WTC11 (cell line): ENCODE measurements around the gene NEDD4. TPM values are rescaled to one million over a fixed set of nuclear protein-coding genes. Genes with fewer than 3 reads are reported as not detected.

Experiments
- ATAC-seq: fragments of 200-7000 bp; cut with Tn5 transposase; 2 replicates; pipeline ENCODE4 v1.10.0; 2021; ENCODE audit warnings: mild to moderate bottlenecking, moderate library complexity
- CTCF ChIA-PET: fragments of 300-600 bp; sonication (Branson Sonifier 250); formaldehyde crosslinking; loops from one replicate; lab custom pipeline; 2021; ENCODE audit warnings: antibody characterized with exemption; lab: Charles Lee
- POLR2A ChIA-PET: fragments of 350-600 bp; sonication (Branson Sonifier 250); formaldehyde crosslinking; loops from one replicate; lab custom pipeline; 2021; ENCODE audit warnings: antibody characterized with exemption; lab: Charles Lee
- DNase-seq: peaks from one replicate; pipeline ENCODE4 v3.0.0; 2021; ENCODE audit warnings: low spot score
- H3K27ac Mint-ChIP-seq: 2 replicates; pipeline ENCODE4 v1.8.0; 2021; ENCODE audit warnings: mixed read lengths
- H3K27me3 Mint-ChIP-seq: 2 replicates; pipeline ENCODE4 v1.8.0; 2021; ENCODE audit warnings: low read depth, mild to moderate bottlenecking, moderate library complexity, mixed read lengths
- H3K36me3 Mint-ChIP-seq: 2 replicates; pipeline ENCODE4 v1.8.0; 2021; ENCODE audit warnings: mixed read lengths
- H3K4me1 Mint-ChIP-seq: 2 replicates; pipeline ENCODE4 v1.8.0; 2022; ENCODE audit warnings: mixed read lengths
- H3K4me3 Mint-ChIP-seq: 2 replicates; pipeline ENCODE4 v1.8.0; 2021; ENCODE audit warnings: mild to moderate bottlenecking, moderate library complexity, mixed read lengths
- H3K9me3 Mint-ChIP-seq: 2 replicates; pipeline ENCODE4 v1.8.0; 2021; ENCODE audit warnings: mixed read lengths
- ATF1 ChIP-seq: sonication (generic); formaldehyde crosslinking; IDR thresholded peaks from 2 replicates; pipeline ENCODE4 v1.8.1; 2023; ENCODE audit warnings: mild to moderate bottlenecking, moderate library complexity, missing genetic modification reagents
- CBFB ChIP-seq: sonication (generic); formaldehyde crosslinking; IDR thresholded peaks from 2 replicates; pipeline ENCODE4 v1.8.1; 2022; ENCODE audit warnings: mild to moderate bottlenecking, low read depth, missing genetic modification reagents
- EMX1 ChIP-seq: fragments of 250-450 bp; sonication (Bioruptor Pico); IDR thresholded peaks from 2 replicates; pipeline ENCODE4 v1.8.0; 2021; ENCODE audit warnings: mild to moderate bottlenecking
- FOXJ3 ChIP-seq: sonication (generic); formaldehyde crosslinking; IDR thresholded peaks from 2 replicates; pipeline ENCODE4 v1.9.0; 2021; ENCODE audit warnings: missing genetic modification reagents, mild to moderate bottlenecking, borderline replicate concordance
- FOXP1 ChIP-seq: sonication (generic); formaldehyde crosslinking; IDR thresholded peaks from 2 replicates; pipeline ENCODE4 v1.8.0; 2022; ENCODE audit warnings: missing genetic modification reagents, mild to moderate bottlenecking, moderate library complexity, borderline replicate concordance
- IRF2 ChIP-seq: sonication (generic); formaldehyde crosslinking; IDR thresholded peaks from 2 replicates; pipeline ENCODE4 v1.8.0; 2022; ENCODE audit warnings: low read depth, missing genetic modification reagents, borderline replicate concordance
- MYBL2 ChIP-seq: sonication (generic); formaldehyde crosslinking; IDR thresholded peaks from 2 replicates; pipeline ENCODE4 v1.8.1; 2023; ENCODE audit warnings: mild to moderate bottlenecking, moderate library complexity, missing genetic modification reagents
- NFYB ChIP-seq: sonication (generic); formaldehyde crosslinking; conservative IDR thresholded peaks from 2 replicates; pipeline ENCODE4 v1.8.0; 2022; ENCODE audit warnings: low read depth, missing genetic modification reagents
- NR1H2 ChIP-seq: sonication (generic); formaldehyde crosslinking; IDR thresholded peaks from 2 replicates; pipeline ENCODE4 v1.9.0; 2021; ENCODE audit warnings: mild to moderate bottlenecking, moderate library complexity, missing genetic modification reagents
- SMAD4 ChIP-seq: sonication (generic); formaldehyde crosslinking; IDR thresholded peaks from 2 replicates; pipeline ENCODE4 v1.8.0; 2022; ENCODE audit warnings: mild to moderate bottlenecking, missing genetic modification reagents
- SOX15 ChIP-seq: fragments of 250-450 bp; sonication (Bioruptor Pico); IDR thresholded peaks from 2 replicates; pipeline ENCODE4 v1.9.0; 2021; ENCODE audit warnings: mild to moderate bottlenecking
- TEAD4 ChIP-seq: sonication (generic); formaldehyde crosslinking; IDR thresholded peaks from 2 replicates; pipeline ENCODE4 v1.8.0; 2022; ENCODE audit warnings: mild to moderate bottlenecking, missing genetic modification reagents
- ZBTB21 ChIP-seq: sonication (generic); formaldehyde crosslinking; IDR thresholded peaks from 2 replicates; pipeline ENCODE4 v1.8.1; 2023; ENCODE audit warnings: mild to moderate bottlenecking, missing genetic modification reagents, borderline replicate concordance
- ZNF138 ChIP-seq: sonication (generic); formaldehyde crosslinking; conservative IDR thresholded peaks from 2 replicates; pipeline ENCODE4 v1.8.1; 2022; ENCODE audit warnings: mild to moderate bottlenecking, moderate library complexity, missing genetic modification reagents
- ZNF219 ChIP-seq: sonication (generic); formaldehyde crosslinking; IDR thresholded peaks from 2 replicates; pipeline ENCODE4 v1.8.0; 2023; ENCODE audit warnings: missing genetic modification reagents, mild to moderate bottlenecking, borderline replicate concordance
- ZNF396 ChIP-seq: fragments of 250-450 bp; sonication (Bioruptor Pico); IDR thresholded peaks from 2 replicates; pipeline ENCODE4 v1.8.0; 2021; ENCODE audit warnings: mild to moderate bottlenecking, moderate library complexity, borderline replicate concordance
- ZNF423 ChIP-seq: fragments of 250-450 bp; sonication (Bioruptor Pico); IDR thresholded peaks from 2 replicates; pipeline ENCODE4 v2.1.2; 2022; ENCODE audit warnings: mild to moderate bottlenecking, moderate library complexity
- total RNA-seq: library from RNA; stranded (reverse); gene quantifications from 3 replicates; pipeline ENCODE4 v1.2.3, GENCODE V29; 2021
- TF ChIP-seq, protein P1 (sequence below): sonication (generic); formaldehyde crosslinking; IDR thresholded peaks from 2 replicates; pipeline ENCODE4 v1.8.1; 2022; ENCODE audit warnings: missing genetic modification reagents, borderline replicate concordance
- TF ChIP-seq, protein P2 (sequence below): fragments of 250-450 bp; sonication (Bioruptor Pico); conservative IDR thresholded peaks from 2 replicates; pipeline ENCODE4 v1.9.0; 2021; ENCODE audit warnings: mild to moderate bottlenecking
- TF ChIP-seq, protein P3 (sequence below): sonication (generic); formaldehyde crosslinking; IDR thresholded peaks from 2 replicates; pipeline ENCODE4 v1.8.1; 2022; ENCODE audit warnings: mild to moderate bottlenecking, moderate library complexity, missing genetic modification reagents
- TF ChIP-seq, protein P4 (sequence below): sonication (generic); formaldehyde crosslinking; IDR thresholded peaks from 2 replicates; pipeline ENCODE4 v1.8.0; 2022; ENCODE audit warnings: mild to moderate bottlenecking, missing genetic modification reagents
- TF ChIP-seq, protein P5 (sequence below): fragments of 250-450 bp; sonication (Bioruptor Pico); IDR thresholded peaks from 2 replicates; pipeline ENCODE4 v1.9.0; 2021; ENCODE audit warnings: mild to moderate bottlenecking

Gene NEDD4
- total RNA-seq, 1 experiment from 2014 or later: 4.5 TPM

DNA sequence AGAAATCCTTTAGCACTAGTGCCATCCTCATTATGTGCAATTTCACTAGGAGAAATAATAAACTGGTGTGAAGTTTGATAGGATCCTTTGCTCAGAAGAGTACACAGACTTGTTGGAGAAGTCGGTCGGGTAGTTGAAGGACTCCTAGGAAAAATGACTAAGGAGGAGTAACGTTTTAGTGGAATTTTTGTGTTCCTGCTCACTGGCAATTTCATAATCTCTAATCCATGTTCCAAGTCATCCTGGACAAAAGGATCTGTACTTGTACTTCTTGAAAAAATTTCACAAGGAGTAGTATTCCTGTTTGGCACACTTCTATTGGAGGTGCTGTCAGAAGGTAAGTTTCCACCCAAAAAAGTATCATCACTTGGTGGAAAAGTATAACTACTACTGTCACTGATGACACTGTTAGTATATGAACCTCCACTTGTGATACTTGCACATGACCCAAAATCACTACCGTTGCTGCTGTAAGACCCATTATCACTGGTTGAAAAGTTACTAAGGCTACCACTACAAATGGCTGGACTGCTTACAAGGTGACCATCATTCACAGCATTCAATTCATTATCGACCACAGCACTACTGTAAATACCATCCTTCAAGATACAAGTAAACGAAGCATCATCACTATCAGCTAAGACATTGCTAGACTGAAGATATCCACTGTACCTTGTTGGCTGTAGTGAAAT lies 77.4 kb downstream of the NEDD4 start:
- DNase-seq (no peak), ATAC-seq (no peak)
- TF ChIP-seq, protein P1, sequence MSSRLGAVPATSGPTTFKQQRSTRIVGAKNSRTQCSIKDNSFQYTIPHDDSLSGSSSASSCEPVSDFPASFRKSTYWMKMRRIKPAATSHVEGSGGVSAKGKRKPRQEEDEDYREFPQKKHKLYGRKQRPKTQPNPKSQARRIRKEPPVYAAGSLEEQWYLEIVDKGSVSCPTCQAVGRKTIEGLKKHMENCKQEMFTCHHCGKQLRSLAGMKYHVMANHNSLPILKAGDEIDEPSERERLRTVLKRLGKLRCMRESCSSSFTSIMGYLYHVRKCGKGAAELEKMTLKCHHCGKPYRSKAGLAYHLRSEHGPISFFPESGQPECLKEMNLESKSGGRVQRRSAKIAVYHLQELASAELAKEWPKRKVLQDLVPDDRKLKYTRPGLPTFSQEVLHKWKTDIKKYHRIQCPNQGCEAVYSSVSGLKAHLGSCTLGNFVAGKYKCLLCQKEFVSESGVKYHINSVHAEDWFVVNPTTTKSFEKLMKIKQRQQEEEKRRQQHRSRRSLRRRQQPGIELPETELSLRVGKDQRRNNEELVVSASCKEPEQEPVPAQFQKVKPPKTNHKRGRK (CRISPR knock-in tag): no peak
- TF ChIP-seq, protein P2, sequence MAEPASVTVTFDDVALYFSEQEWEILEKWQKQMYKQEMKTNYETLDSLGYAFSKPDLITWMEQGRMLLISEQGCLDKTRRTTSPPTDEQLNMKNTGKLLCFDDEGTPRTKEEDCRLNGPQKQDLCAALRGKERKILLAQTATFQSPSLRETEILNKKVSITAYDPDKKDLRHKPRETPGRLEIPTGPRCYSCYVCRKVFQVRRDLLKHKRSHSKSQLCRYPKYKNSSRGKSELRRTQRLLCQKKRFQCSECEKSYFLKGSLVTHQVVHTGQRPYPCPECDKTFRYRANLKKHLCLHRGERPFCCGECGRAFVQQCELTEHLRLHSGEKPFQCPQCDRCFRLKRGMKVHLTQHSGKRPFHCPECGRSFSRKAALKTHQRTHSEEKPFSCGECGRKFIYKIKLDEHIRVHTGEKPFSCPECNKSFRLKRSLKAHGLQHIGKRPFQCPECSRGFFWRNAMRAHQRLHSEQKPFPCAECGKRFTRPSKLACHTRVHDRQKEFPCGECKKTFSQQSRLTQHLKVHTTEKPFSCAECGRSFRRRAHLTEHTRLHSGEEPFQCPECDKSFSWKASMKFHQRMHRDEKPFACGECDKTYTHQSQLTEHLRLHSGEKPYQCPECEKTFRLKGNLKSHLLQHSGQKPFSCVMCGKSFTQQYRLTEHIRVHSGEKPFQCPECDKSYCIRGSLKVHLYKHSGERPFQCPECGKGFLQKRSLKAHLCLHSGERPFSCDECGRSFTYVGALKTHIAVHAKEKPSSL (CRISPR knock-in tag): no peak
- no peak for TF ChIP-seq TEAD4 (CRISPR knock-in tag)
- TF ChIP-seq, protein P3, sequence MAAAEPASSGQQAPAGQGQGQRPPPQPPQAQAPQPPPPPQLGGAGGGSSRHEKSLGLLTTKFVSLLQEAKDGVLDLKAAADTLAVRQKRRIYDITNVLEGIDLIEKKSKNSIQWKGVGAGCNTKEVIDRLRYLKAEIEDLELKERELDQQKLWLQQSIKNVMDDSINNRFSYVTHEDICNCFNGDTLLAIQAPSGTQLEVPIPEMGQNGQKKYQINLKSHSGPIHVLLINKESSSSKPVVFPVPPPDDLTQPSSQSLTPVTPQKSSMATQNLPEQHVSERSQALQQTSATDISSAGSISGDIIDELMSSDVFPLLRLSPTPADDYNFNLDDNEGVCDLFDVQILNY (CRISPR knock-in tag): no peak
- TF ChIP-seq SMAD4 (CRISPR knock-in tag): no peak
- TF ChIP-seq ZNF396: no peak
- no peak for TF ChIP-seq NFYB
- no peak for TF ChIP-seq IRF2 (CRISPR knock-in tag)
- TF ChIP-seq FOXJ3 (CRISPR knock-in tag): no peak
- TF ChIP-seq, protein P4, sequence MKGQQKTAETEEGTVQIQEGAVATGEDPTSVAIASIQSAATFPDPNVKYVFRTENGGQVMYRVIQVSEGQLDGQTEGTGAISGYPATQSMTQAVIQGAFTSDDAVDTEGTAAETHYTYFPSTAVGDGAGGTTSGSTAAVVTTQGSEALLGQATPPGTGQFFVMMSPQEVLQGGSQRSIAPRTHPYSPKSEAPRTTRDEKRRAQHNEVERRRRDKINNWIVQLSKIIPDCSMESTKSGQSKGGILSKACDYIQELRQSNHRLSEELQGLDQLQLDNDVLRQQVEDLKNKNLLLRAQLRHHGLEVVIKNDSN: no peak
- no peak for TF ChIP-seq ATF1 (CRISPR knock-in tag)
- ChIA-PET CTCF (interaction anchor here (1.2 to 2.8 kb wide), 3 partner anchors 16 to 18 kb away, joined by 3 to 14 read pairs (median 8); no protein-coding TSS in a partner anchor), POLR2A (no interaction called here)
- no peak overlapping the region for H3K27ac Mint-ChIP-seq
- no peaks in the 10 kb centered on the region for H3K9me3 Mint-ChIP-seq
- H3K4me1 Mint-ChIP-seq: peaks cover 4% of the 10 kb centered on the region
- no peak overlapping the region for H3K4me3 Mint-ChIP-seq
- H3K36me3 Mint-ChIP-seq: no peaks in the 10 kb centered on the region
- no peaks in the 10 kb centered on the region for H3K27me3 Mint-ChIP-seq

DNA sequence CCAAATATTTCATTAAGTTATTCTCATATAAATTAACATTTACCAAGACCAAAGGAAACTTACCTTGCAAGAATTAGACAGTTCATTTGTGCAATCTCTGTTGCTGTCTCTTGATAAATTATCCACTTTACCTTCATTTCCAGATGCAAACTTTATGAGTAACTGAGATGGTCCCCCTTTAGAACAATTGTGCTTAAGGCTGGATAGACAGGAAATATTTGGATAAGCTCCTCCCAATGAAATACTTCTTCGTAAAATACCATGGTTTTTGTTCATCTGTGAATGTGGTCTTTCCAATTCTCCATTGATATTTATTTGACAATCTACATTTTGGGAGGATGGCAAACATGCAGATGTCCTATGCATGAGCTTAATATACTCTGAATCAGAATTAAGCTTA lies 78.2 kb downstream of the NEDD4 start:
- H3K36me3 Mint-ChIP-seq: no peaks in the 10 kb centered on the region
- ChIA-PET CTCF (interaction anchor here (1.2 kb wide), 1 partner anchor 18 kb away, joined by 3 read pairs; no protein-coding TSS in a partner anchor), POLR2A (no interaction called here)
- H3K9me3 Mint-ChIP-seq: no peaks in the 10 kb centered on the region
- H3K4me1 Mint-ChIP-seq: peaks cover 4% of the 10 kb centered on the region
- H3K27me3 Mint-ChIP-seq: no peaks in the 10 kb centered on the region
- no peak overlapping the region for H3K4me3 Mint-ChIP-seq
- TF ChIP-seq ZBTB21 (CRISPR knock-in tag) (no peak), ZNF219 (CRISPR knock-in tag) (no peak), MYBL2 (CRISPR knock-in tag) (no peak), ZNF138 (no peak), ZNF423 (CRISPR knock-in tag) (no peak), ATF1 (CRISPR knock-in tag) (no peak), SOX15 (no peak), NR1H2 (no peak), CBFB (no peak), FOXP1 (CRISPR knock-in tag) (no peak), EMX1 (CRISPR knock-in tag) (no peak)
- TF ChIP-seq, protein P5, sequence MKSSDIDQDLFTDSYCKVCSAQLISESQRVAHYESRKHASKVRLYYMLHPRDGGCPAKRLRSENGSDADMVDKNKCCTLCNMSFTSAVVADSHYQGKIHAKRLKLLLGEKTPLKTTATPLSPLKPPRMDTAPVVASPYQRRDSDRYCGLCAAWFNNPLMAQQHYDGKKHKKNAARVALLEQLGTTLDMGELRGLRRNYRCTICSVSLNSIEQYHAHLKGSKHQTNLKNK (CRISPR knock-in tag): no peak
- TF ChIP-seq, protein P1 (CRISPR knock-in tag): no peak
- ATAC-seq (no peak), DNase-seq (no peak)
- no peak overlapping the region for H3K27ac Mint-ChIP-seq
